ENCODE data around the gene GABRB1. TPM values are rescaled to one million over a fixed set of nuclear protein-coding genes. Genes with fewer than 3 reads are reported as not detected.
"Not testable (repeated sequence)": the region's sequence is repeated elsewhere in the genome, so short reads cannot be mapped to it uniquely, and the experiment has no call there.

Gene GABRB1
- polyA plus RNA-seq, 4 donors = 0.35 to 0.92 (median 0.57) TPM

DNA sequence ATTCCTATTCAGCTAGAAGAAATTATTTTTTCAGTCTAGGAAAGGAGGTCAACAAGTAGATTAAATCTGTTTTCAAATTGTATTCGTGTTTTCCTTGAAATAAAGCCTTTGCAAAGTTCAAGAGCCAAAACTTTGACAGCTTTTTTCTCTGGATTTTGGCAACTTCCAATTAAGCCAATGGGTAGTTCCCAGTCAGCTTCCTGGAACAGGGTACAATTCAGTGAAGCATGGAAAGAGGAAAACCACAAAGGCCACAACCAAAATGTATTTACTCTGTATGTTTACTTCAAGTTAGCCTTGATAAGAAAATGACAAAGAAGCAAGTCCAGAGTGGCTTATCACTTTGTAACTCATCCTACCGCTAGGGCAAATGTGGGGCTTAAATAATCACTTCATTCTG lies 243.5 kb downstream of the GABRB1 start:
- no peak for DNase-seq (ENCODE audit: low read depth in 4 of 4, low spot score in 2 of 4)

DNA sequence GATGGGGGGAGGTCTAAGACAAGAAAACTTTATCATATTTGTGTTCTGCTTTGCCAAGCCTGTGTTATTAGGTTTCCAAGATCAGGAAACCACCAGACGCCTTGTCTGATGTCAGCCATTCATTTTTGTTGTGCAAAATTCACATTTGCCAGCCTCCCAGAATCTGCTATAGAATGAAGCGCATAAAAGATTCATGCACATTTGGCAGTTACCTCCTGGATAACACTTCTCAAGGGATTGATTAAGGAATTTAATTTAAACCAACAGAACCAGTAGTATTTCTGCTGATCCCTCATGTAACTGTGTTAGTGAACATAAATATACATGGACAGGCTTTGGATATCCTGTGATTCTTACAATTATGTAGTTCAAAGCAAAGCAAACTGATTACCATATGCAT lies 244.2 kb downstream of the GABRB1 start:
- no peak for DNase-seq (ENCODE audit: low read depth in 4 of 4, low spot score in 2 of 4)

DNA sequence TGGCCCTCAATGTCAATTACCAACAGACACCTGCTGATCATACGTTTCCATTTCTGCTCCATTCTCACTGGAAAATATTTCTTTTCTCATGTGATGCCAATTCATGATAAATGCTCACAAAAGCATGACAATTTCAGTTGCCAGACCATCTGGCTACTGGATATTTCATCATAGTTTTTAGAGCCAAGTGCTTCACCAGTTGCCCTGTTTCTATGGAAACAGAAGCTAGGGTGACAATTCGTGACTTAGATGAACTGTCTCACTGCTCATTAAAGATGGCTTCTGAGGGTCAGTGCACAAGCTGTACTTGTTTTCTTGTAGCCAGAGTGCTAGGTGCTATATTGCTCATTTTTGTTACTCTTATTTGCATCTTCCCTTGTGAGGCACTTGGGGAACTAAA lies 247.3 kb downstream of the GABRB1 start:
- DNase-seq (ENCODE audit: low read depth in 4 of 4, low spot score in 2 of 4) = no peak

DNA sequence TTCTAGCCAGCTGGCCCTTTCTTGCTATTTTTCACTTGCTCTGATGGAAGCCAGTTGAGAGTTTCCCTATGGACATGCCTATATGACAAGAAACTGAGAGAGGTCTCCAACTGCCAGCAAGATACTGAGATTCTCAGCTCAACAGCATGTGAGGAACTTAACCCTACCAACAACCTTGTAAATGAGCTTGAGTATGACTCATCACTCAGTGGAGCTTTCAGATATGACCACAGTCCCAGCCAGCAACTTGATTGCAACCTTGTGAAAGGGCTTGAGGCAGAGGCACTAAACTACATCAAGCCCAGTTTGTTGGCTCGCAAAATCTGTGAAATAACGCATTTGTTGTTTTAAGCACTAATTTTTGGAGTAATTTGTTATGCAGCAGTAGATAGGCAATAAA lies 256.4 kb downstream of the GABRB1 start:
- no peak for DNase-seq (ENCODE audit: low read depth in 4 of 4, low spot score in 2 of 4)

DNA sequence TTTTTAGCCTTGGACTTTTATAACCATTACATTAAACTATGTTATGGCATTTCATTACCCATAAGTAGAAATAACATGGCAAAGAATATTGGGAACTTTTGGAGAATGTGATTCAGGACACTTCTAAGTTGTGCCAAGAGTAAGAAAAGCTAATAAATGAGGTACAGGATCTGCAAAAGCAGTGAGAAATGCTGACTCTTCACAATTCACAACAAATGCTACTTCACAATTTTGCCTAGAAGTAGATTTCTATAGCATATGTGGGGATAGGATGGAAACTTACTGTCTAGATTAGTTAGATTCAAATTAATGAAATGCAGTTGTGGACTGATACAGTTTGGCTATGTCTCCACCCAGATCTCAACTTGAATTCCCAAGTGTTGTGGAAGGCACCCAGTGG lies 258.4 kb downstream of the GABRB1 start:
- DNase-seq (ENCODE audit: low read depth in 4 of 4, low spot score in 2 of 4) = no peak

DNA sequence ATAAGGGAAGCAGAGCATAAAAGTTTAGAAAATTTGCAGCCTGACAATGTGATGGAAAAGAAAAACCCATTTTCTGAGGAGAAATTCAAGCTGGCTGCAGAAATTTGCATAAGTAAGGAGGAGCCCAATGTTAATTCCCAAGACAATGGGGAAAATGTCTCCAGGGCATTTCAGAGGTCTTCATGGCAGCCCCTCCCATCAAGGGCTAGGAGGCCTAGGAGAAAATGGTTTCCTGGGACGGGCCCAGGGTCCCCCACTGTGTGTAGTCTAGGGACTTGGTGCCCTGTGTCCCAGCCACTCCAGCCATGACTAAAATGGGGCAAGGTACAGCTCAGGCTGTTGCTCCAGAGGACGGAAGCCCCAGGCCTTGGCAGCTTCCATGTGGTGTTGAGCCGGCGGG lies 259.5 kb downstream of the GABRB1 start:
- not testable (repeated sequence) for DNase-seq (ENCODE audit: low read depth in 4 of 4, low spot score in 2 of 4)

DNA sequence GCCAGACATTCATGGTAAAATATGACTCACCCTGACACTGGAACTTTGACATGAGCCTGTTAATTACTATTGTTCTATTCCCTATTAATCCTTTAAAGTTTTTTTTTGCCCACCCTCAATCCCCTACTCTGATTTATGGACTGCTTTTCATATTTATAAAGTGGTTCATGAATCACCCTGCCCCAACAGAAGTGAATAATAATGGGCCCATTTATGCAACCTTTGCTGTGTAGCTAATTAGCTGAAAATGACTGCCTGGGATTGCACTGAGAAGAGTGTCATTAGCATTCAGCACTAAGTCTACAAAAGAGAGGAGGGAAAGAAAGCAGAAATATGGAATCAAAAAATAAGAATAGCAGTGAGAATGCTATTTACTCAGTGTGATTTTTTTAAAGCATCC lies 277.8 kb downstream of the GABRB1 start:
- no peak for DNase-seq (ENCODE audit: low read depth in 4 of 4, low spot score in 2 of 4)

DNA sequence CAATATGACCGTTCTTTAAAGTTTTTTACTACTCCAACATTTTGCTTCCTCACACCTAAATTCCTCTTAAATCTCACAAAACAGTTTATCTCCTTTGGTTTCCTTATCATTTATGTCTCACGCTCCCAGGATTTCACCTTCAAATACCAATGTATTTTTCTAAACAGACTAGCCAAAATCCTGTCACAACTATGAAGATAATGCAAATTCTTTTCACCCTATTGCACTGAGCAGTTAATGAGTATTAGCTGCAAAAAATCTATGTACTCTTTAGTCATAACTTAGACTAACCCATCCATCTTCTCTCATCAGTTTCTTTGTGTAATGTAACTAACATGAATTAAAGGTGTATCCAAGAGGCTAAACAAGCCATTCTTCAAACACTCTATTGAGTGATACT lies 280.8 kb downstream of the GABRB1 start:
- DNase-seq (ENCODE audit: low read depth in 4 of 4, low spot score in 2 of 4) = no peak

DNA sequence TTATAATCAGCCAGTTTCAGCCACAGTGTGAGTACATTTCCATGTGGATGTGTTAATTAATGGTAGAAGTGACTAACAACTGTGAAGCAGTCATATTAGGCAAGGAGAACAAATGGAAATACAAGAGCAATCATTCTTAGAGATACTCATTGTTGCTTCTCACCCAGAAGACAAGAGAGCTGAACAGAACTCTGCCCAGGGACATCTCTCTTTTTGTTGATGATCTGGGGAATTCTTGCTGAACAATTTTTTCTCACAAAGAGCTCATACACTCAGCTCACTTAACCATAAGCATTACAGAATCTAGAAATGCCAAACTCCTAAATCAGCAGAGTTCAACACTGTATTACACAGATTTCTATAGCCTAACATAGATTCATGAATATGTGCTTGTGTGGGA lies 282.0 kb downstream of the GABRB1 start:
- DNase-seq (ENCODE audit: low read depth in 4 of 4, low spot score in 2 of 4) = no peak

DNA sequence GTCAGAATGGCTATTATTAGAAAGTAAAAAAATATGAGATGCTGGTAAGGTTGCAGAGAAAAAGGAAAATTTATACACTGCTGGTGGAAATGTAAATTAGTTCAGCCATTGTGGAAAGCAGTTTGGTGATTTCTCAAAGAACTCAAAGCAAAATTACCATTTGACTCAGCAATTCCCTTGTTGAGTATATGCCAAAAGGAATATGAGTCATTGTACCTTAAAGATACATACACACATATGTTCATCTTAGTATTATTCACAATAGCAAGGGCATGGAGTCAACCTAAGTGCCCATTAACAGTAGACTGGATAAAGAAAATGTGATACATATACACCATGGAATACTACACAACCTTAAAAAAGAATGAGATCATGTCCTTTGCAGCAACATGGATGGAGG lies 284.0 kb downstream of the GABRB1 start:
- no peak for DNase-seq (ENCODE audit: low read depth in 4 of 4, low spot score in 2 of 4)

DNA sequence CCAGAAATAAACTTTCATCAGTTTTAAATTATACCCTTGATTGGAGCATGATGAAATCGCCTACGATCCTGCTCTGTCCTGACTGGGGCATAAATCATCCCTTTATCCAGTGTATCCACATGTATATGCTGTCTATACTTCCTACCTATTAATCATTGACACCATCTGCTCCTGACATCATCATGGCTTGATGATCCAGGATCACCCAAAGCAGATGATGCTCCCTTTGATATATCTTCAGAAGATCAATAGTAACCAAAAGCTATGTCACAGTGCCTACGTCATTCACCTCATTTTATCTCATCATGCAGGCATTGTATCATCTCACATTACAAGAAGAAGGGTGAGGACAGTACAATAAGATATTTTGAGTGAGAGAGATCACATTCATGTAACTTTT lies 294.7 kb downstream of the GABRB1 start:
- no peak for DNase-seq (ENCODE audit: low read depth in 4 of 4, low spot score in 2 of 4)

DNA sequence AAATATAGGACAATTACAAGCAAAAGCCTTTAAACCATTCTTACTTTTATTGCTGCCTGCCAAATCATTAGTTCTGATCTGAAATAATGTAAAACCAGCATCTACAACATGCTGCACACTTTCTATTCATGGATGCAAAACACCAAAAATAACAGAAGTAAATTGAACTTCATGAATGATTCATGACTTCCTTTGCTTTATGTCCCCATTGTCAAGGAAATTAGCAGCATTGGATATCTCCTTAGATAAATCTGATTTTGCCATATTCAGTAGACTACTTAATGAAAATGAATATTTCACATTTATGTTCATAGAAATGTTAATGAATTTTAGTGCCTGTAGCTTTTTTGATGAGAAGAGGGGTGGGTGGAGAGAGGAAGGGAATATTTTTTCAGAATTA lies 299.5 kb downstream of the GABRB1 start:
- no peak for DNase-seq (ENCODE audit: low read depth in 4 of 4, low spot score in 2 of 4)

DNA sequence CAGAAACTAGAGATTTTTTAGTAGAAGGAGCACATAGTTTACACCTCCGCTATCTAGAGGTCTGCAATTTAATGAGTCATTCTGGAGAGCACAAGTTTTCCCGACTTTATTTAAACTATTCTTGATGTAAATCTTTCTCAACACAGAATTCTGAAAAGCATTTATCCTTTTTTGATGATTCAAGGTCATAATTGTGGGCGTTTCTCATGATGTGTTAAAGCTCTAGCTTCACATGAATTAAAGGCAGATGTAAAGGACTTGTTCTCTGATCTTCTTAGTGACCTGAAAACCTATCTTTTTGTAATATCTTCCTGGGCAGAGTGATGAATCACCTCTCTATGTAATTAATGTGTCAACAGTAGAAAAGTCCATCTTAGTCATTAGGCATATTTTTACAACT lies 303.3 kb downstream of the GABRB1 start:
- no peak for DNase-seq (ENCODE audit: low read depth in 4 of 4, low spot score in 2 of 4)

DNA sequence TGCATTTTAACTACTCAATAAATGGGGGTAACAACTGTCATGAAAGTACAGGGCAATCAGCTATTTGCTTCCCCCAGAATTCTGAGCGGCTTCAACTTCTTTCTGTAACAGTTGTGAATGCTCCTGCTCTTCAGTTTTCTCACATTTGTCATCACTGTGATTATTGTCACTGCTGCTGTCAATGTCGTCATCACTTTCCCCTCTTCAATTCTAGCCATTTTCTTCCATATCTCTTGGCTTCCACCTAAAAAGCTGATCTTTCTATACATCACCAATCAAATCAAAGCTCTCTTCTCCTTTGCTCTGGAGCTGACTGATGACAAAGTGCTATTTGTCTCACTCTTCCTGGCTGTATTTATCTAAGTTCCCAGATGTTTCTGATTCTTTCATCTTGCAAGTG lies 306.5 kb downstream of the GABRB1 start:
- no peak for DNase-seq (ENCODE audit: low read depth in 4 of 4, low spot score in 2 of 4)

DNA sequence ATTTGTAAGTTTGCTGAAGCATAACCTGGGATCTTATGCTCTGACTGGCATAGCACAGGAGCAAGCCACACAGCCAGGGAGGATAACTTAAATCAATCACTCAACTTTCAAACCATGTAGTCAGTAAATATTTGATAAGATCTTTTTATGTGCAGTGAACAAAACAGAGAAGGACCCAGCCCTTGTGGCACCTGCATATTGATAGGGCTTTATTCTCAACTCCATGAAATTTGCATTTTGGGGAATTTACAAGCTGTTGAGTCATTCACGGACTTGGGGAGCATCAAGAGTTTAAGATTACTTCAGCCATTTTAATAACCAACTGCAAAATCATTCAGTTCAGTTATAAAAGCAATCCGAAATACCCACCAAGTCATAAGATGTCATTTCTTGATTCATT lies 309.5 kb downstream of the GABRB1 start:
- DNase-seq (ENCODE audit: low read depth in 4 of 4, low spot score in 2 of 4) = no peak

DNA sequence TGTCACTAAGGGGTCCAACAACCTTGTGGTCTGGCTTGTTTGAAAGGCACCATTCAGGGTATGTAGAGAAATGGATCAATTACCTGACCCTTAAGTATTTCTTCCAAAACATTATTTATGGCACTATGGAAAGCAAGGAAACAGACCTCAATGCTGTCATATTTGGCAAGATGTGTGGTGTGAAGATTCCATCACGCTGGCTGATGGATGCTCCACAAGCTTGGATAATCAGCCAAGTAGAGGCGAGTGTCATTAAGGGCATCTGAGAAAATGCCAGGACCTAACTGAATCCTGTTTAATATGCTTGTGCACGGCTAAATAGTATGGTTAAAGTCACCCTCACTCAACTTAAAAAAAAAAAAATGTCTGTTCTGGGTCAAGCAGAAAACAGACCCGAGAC lies 311.4 kb downstream of the GABRB1 start:
- no peak for DNase-seq (ENCODE audit: low read depth in 4 of 4, low spot score in 2 of 4)

DNA sequence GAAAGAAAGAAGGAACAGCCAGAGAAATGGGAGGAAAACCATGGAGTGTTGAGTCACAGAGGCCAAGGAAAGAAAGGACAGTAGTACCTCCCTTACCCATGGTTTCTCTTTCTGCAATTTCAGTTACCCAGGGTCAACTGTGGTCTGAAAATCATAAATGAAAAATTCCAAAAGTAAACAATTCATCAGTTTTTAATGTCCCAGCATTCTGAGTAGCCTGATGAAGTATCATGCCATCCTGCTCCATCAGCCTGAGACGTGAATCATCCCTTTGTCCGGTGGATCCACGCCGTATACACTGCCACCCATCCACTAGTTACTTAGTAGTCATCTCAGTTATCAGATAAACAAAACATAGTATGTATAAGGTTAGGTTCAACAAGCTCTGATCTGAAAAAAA lies 318.0 kb downstream of the GABRB1 start:
- no peak for DNase-seq (ENCODE audit: low read depth in 4 of 4, low spot score in 2 of 4)

DNA sequence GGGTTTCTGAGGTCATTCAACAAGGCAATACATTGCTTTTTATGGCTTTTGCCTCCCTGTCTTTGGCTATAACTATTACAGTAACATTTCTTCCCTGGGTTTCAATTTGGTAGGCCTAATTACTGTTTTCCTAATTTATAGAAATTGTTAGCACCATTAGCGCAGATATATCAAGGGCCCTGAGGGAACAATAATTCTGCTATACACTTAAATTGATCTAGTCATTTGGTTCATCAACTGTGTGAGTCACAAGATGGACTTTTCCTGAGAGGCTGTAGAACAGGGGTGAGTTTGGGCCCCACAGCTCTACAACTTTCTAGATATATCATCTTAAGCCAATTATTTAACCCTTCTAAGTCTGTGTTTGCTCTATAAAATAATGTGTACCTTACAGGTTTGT lies 324.2 kb downstream of the GABRB1 start:
- no peak for DNase-seq (ENCODE audit: low read depth in 4 of 4, low spot score in 2 of 4)

DNA sequence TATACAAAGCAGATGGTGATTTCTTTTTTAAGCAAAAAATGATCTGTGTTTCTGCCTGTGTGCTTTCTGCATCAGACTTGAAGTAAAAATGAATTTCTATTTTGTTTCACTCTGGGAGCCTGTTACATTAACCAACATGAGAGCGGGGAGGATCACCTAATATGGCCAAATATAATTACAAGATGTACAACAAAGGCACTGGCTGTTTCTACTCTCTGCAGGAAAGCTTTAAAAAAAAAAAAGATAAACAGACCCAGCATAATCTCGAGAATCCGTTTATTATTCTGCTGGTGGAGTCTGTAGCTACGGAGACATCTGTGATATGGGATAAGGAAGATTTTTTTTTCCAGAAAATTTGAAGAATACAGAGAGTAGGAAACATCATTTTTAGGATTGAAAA lies 328.5 kb downstream of the GABRB1 start:
- DNase-seq (ENCODE audit: low read depth in 4 of 4, low spot score in 2 of 4) = no peak

DNA sequence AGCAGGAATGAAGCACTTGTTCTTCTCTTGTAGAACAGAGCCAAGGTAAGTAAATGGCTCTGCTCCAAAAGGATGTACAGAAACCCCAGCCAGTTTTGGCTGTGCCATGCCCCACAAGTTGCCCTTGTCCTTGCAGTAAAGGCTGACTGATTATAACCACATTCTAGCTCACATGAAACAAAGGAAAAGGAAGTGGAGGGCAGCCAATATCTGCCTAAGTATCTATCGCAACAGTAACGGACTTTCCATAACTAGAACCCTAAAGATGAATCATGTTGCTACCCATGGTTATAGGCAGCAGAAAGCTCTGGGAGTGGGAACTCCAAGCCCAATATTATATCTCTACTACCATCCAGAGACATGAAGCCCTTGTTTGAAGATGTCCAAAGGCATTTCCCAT lies 336.4 kb downstream of the GABRB1 start:
- DNase-seq (ENCODE audit: low read depth in 4 of 4, low spot score in 2 of 4) = no peak

DNA sequence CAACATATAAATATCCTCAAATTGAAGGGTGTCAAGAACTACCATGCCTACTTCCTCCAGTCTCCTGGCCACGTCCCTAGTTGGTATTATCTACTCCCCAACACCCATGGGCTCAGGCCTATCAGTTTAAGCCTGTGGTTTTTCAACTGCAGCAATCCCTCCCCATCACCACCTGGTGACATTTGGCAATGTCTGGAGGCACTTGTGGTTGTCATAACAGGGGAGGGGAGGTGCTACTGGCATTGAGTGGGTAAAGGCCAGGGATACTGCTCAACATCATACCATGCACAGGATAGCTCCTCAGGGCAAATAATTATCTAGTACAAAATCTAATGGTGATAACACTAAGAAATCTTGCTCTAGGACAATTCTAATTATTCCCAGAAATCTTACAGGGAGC lies 336.8 kb downstream of the GABRB1 start:
- DNase-seq (ENCODE audit: low read depth in 4 of 4, low spot score in 2 of 4) = no peak

DNA sequence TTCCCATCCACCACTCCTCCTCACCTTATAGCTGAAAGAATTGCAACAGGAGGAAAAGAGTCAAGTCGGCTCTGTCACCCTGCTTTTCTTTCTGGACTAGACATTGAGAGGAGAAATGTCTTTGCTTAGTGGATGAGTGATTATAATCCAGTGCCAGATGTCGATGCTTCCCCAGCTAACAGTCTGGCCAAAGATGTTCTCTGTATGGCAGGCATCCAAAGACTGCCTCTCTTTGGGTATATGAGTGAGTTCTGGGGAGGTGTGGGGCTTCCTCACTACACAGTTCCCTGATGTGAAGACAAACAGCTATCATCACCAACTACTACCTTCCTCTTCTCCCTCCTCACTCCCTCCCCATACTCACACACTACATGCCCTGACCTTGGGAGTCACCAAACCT lies 341.2 kb downstream of the GABRB1 start:
- no peak for DNase-seq (ENCODE audit: low read depth in 4 of 4, low spot score in 2 of 4)

DNA sequence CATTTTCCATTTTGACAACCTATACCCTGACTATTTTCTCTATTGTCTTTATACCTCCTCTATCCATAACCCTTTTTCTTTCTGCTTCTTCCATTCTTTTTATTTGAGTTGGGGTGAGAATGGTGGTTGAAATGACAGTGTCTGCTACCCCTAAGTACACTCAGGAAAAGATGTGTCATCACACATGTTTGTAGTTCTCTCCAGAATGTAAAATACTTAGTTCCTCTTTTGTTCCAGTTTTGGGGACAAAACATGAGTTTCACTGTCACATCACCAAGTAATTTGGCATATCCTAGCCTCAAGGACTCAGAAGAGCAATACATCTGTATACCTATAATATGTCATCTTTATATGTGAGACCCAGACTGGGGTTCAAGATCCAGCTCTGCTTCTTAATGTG lies 341.8 kb downstream of the GABRB1 start:
- no peak for DNase-seq (ENCODE audit: low read depth in 4 of 4, low spot score in 2 of 4)

DNA sequence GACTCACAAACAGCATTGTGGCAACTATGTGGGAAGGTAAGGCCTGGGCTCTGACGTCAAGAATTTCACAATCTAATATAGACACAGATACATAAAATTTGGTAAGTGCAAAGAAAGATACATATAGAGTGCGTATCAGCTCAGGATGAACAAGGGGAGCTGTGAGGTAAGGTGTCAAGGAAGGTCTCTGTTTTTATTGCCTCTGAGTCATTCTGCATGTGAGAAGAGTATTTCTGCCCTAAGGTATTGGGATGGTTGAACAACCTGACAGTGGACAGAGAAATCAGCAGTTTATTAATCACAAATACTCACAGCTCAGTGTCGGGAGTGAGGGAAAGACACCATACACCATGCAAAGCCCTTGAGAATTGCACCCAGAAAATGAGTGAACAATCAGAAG lies 342.3 kb downstream of the GABRB1 start:
- DNase-seq (ENCODE audit: low read depth in 4 of 4, low spot score in 2 of 4) = no peak

Measured in left renal cortex interstitium (tissue), 4 donors.